Stimulated activated CD8-positive, alpha-beta memory T cell treated with anti-CD3 and anti-CD28 coated beads, Interleukin-4, amount 100 ng/mL, for 4 hours (primary cell): Measurements from ENCODE around the gene TSHZ2.

Experiments
- DNase-seq, 2 donors: peaks; one replicate each; pipeline ENCODE4 v3.0.0-alpha.2; 2020; ENCODE audit warnings: low read depth in 2 of 2, low spot score in 1 of 2

TSHZ2 gene

DNA sequence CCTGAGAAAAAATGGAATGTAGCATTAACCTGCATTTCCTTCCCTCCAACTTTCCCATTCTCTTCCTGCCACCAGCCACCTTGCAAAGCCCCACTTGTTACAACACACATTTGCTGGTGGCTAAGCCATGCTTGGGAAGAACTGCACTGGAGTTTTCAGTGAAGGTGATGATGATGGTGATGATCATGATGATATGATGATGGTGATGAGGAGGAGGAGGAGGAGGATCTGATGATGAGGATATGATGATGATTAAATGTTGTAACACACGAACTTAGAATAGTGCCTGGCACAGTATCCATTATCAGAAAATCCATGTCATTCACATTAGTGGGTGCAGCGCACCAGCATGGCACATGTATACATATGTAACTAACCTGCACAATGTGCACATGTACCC lies 297.2 kb downstream of the TSHZ2 start:
- no peak for DNase-seq

- no peak for DNase-seq
Measured at GRCh38 chr20:53270792-53271375, 298.7 kb downstream of the TSHZ2 start.

GRCh38 chr20:53274365-53274764 lies 302.2 kb downstream of the TSHZ2 start:
- DNase-seq: no peak

DNA sequence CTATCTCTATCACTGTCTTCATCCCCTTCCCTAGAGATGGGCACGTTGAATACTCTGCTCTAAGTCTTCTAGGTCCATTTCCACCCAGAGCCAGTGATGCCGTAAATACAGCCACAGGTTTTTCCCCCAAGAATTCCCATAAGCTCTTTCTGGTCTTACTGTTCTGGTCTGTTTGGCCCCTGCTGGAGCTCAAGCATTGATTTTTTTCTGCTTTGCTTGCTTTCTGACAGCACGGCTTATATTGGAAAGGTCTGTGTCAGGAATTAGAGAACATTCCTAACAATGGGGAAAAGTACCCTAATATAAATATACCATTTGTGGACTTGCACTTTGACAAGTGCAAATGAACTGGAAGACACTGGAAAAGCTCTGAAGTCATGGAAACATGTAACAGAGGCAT lies 302.6 kb downstream of the TSHZ2 start:
- no peak for DNase-seq

- no peak for DNase-seq
Measured at GRCh38 chr20:53276143-53276542, 304.0 kb downstream of the TSHZ2 start.

DNA sequence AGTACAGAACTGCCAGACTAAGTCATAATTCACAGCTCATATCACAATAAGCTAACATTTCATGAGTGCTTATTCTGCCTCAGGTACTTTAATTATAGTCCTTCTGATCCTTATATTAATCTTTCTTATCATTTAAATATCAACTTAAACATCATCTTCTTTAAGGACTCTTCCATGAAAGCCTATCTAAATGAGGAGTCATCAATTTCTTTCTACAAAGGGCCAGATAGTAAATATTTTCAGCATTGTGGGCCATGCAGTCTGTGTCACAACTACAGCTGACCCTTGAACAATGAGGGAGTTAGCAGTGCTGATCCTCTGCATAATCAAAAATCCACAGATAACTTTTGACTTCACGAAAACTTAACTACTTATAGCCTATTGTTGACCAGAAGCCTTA lies 306.4 kb downstream of the TSHZ2 start:
- no peak for DNase-seq

GRCh38 chr20:53279735-53280134 lies 307.6 kb downstream of the TSHZ2 start:
- no peak for DNase-seq

- no peak for DNase-seq
Measured at GRCh38 chr20:53281557-53282117, 309.5 kb downstream of the TSHZ2 start.

DNA sequence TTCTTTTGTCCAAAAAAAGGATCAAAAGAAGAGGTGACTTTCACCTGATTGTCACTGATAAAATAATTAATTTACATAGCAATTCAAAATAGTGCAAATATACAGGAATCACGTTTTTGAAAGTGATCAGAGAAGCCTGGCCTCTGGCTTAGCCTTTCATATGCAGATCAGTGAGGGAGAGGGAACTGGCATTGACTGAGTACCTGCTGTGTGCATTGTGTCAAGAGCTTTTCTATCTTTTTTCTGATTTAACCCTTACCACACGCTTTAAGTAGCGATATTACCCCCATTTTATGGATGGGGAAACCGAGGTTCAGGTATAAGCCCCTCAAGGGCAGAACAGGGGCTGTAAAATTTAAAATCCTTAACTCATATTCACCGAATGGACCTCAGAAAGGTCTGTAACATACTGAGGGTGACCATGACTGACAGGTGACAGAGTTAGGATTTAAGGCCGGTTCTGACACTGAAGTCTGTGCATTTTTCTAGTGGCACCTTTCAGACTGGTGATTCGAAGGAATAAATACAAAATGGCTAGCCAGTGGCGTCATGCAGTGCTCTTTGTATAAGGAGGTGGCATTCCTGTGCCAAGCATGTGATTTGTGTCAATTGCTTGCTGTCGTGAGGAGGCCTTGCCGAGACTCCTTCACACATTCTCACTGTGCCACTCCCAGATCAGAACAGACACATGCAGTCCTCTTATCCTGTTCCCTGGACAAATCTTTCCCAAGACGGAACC lies 310.2 kb downstream of the TSHZ2 start:
- DNase-seq: no peak

DNA sequence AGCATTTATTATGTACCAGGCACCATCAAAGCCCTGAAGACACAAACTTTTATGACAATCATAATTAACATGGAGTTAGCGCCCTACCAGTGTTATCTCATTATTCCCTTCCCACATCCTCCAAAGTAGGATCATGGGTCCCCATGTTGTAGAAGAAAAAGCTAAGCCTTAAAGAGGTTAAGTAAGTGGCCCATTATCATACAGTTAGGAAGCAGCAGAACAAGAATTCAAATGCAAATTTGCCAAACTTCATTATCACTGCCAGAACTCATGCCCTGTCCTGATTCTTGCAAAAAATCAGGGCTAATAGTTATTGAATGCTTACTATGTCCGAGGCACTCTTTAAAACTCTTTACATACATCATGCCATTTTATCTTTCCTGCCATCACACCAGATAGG lies 310.9 kb downstream of the TSHZ2 start:
- DNase-seq: no peak

GRCh38 chr20:53283597-53283996 lies 311.4 kb downstream of the TSHZ2 start:
- DNase-seq: no peak

- DNase-seq: no peak
Measured at GRCh38 chr20:53284256-53284655, 312.1 kb downstream of the TSHZ2 start.

DNA sequence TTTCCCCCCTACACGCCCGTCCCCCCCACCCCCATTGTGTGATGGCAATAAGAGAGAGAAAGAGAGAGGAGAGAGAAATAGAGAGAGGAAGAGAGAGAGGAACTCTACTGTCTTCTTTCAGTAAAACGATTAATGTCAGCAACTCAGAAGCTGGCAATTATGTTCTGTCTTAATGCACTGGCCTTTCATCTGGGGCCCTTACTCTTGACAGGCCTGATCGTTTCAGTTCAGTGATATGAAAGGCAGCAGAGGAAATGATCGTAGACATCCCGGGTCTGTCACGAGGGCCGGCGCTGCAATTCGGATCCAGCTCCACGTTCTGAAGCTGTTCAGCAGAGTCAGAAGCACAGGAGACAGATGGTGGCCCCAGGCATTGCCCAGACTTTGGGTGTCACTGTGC lies 312.5 kb downstream of the TSHZ2 start:
- no peak for DNase-seq

GRCh38 chr20:53287357-53288042 lies 315.3 kb downstream of the TSHZ2 start:
- no peak for DNase-seq

- no peak for DNase-seq
Measured at GRCh38 chr20:53291548-53291947, 319.4 kb downstream of the TSHZ2 start.

DNA sequence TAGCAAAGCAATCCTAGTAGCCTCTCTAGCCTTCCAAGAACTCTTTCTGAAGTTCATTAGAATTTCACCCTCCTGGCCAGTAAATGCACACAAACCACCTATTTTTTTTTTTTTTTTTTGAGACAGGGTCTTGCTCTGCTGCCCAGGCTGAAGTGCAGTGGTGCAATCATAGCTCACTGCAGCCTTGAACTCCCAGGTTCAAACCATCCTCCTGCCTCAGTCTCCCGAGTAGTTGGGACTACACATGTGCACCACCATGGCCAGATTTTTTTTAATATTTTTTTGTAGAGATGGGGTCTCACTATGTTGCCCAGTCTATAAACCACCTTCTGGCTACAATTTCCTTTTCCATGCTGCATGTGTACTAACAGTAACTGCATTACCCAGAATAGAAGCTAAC lies 320.2 kb downstream of the TSHZ2 start:
- no peak for DNase-seq

DNA sequence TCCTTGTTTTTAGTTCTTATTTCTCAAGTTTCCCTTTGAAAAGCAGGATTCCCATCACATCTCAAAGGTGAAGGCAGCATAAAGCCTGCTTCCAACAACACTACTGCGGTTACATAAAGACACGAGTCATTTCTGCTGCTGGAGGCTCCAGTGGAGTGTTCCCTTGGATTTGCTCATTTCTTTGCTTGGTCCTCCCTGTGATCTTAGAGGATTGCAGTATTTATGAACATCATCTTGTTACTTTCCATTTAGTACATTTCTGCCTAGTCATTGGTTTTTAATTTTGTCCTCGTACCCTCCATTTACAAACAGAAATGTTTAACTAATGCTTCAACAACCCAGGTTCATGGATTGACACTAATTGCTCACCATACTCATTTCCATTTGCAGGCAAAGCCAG lies 322.6 kb downstream of the TSHZ2 start:
- DNase-seq: no peak

DNA sequence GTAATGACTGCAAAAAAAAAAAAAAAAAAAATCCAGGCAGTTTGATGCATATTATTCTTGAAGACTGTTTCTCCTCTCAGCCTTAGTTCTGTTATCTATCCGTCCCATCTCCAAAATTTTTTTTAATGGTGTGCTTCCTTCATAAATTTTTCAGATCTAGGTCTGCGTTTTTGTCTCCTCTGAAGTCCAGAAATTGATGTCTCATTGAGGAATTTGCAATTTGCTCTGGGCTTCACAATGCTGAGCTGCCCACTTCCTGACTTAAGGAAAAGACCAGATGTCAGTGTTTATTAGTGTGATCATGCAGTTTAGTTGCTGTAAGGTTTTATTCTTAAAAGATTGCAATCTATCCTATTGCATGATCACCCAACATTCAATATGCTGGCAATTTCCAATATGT lies 323.9 kb downstream of the TSHZ2 start:
- DNase-seq: no peak

GRCh38 chr20:53296451-53297153 lies 324.4 kb downstream of the TSHZ2 start:
- no peak for DNase-seq

GRCh38 chr20:53297154-53297529 lies 325.0 kb downstream of the TSHZ2 start:
- no peak for DNase-seq

GRCh38 chr20:53298260-53298659 lies 326.1 kb downstream of the TSHZ2 start:
- no peak for DNase-seq

GRCh38 chr20:53298911-53299310 lies 326.8 kb downstream of the TSHZ2 start:
- DNase-seq: no peak
